H1 (cell line): ENCODE measurements around the gene CGNL1. TPM values are rescaled to one million over a fixed set of nuclear protein-coding genes. Genes with fewer than 3 reads are reported as not detected.

Experiments
- CTCF ChIA-PET: fragments of 300-600 bp; sonication (Branson Sonifier 250); formaldehyde crosslinking; loops from one replicate; lab custom pipeline; 2021; ENCODE audit not compliant: partially characterized antibody; lab: Charles Lee
- POLR2A ChIA-PET: fragments of 300-600 bp; sonication (Branson Sonifier 250); formaldehyde crosslinking; loops from one replicate; lab custom pipeline; 2021; ENCODE audit warnings: inconsistent platforms; ENCODE audit not compliant: partially characterized antibody; lab: Charles Lee
- DNase-seq, 2 experiments: peaks; one replicate each; pipeline versions ENCODE4 v3.0.0 to v3.0.0-alpha.2; 2010 to 2022; ENCODE audit warnings: low spot score in 2 of 2, low read depth in 1 of 2, mixed read lengths in 1 of 2
- FAIRE-seq: peaks from 2 replicates; lab custom pipeline; 2011; peaks lifted over from hg19 to GRCh38; lab: Jason Lieb, UNC
- H2AFZ ChIP-seq: 2 replicates; pipeline ENCODE4 v1.8.1; 2012; ENCODE audit warnings: low read length, inconsistent platforms
- H2AK5ac ChIP-seq: 2 replicates; pipeline ENCODE4 v1.6.1; 2013; ENCODE audit warnings: low read depth, low read length
- H2BK120ac ChIP-seq: replicated peaks from 2 replicates; pipeline ENCODE3; 2013; ENCODE audit warnings: low read depth, low read length, inconsistent platforms
- H2BK12ac ChIP-seq: 2 replicates; pipeline ENCODE4 v1.6.1; 2013; ENCODE audit warnings: low read depth, low read length
- H2BK15ac ChIP-seq: 2 replicates; pipeline ENCODE4 v1.6.1; 2013; ENCODE audit warnings: low read length
- H2BK20ac ChIP-seq: 2 replicates; pipeline ENCODE4 v1.6.1; 2013; ENCODE audit warnings: low read length
- H2BK5ac ChIP-seq: 2 replicates; pipeline ENCODE4 v1.6.1; 2013; ENCODE audit warnings: low read depth, low read length
- H3K14ac ChIP-seq: 2 replicates; pipeline ENCODE4 v1.6.1; 2013; ENCODE audit warnings: inconsistent platforms; ENCODE audit not compliant: insufficient read length
- H3K18ac ChIP-seq: 2 replicates; pipeline ENCODE4 v1.6.1; 2013; ENCODE audit warnings: low read length; ENCODE audit errors: extremely low read depth
- H3K23ac ChIP-seq: 2 replicates; pipeline ENCODE4 v1.6.1; 2013; ENCODE audit warnings: inconsistent platforms; ENCODE audit not compliant: insufficient read length
- H3K23me2 ChIP-seq: 2 replicates; pipeline ENCODE4 v1.6.1; 2013; ENCODE audit warnings: low read depth, low read length
- H3K27ac ChIP-seq: 2 replicates; pipeline ENCODE4 v1.6.1; 2011; ENCODE audit warnings: low read depth, low read length, inconsistent platforms
- H3K27me3 ChIP-seq, 4 experiments: replicated peaks in 1 of 4; 1 replicate in 1 of 4; 2 replicates in 3 of 4; pipeline versions ENCODE4 v1.6.1 to v1.8.1; 2011 to 2013; ENCODE audit warnings: low read length in 3 of 4, mild to moderate bottlenecking in 3 of 4, inconsistent platforms in 2 of 4, mixed read lengths in 2 of 4, moderate library complexity in 1 of 4; ENCODE audit not compliant: control insufficient read depth in 3 of 4, insufficient read depth in 3 of 4; ENCODE audit errors: extremely low read depth in 1 of 4
- H3K36me3 ChIP-seq, 4 experiments: 2 replicates each; pipeline versions ENCODE4 v1.6.1 to v1.8.1; 2011 to 2013; ENCODE audit warnings: mild to moderate bottlenecking in 4 of 4, low read length in 3 of 4, moderate library complexity in 2 of 4, control low read depth in 1 of 4, inconsistent platforms in 1 of 4; ENCODE audit not compliant: insufficient read depth in 4 of 4, control insufficient read depth in 2 of 4
- H3K4ac ChIP-seq: replicated peaks from 2 replicates; pipeline ENCODE3; 2013; ENCODE audit warnings: low read length, low read depth, mixed read lengths, inconsistent platforms; ENCODE audit not compliant: insufficient read length
- H3K4me1 ChIP-seq, 4 experiments: replicated peaks in 1 of 4; 1 replicate in 1 of 4; 2 replicates in 3 of 4; pipeline versions ENCODE4 v1.6.1 to v1.8.1; 2011 to 2013; ENCODE audit warnings: low read length in 3 of 4, inconsistent platforms in 2 of 4, mixed read lengths in 1 of 4; ENCODE audit not compliant: insufficient read depth in 4 of 4, control insufficient read depth in 3 of 4
- H3K4me2 ChIP-seq, 2 experiments: 2 replicates each; pipeline versions ENCODE4 v1.6.1 to v1.8.1; 2011 to 2013; ENCODE audit warnings: low read depth in 2 of 2, low read length in 2 of 2, control low read depth in 1 of 2, inconsistent platforms in 1 of 2, mild to moderate bottlenecking in 1 of 2; ENCODE audit not compliant: insufficient read depth in 1 of 2
- H3K4me3 ChIP-seq, 4 experiments: fragments of 200-600, 300-600 bp in 1 of 4; sonication (generic), shearing (Covaris generic), sonication (Bioruptor Twin) in 1 of 4; 2 replicates each; pipeline versions ENCODE4 v1.5.1 to v1.8.1; 2011 to 2016; ENCODE audit warnings: low read length in 4 of 4, low read depth in 3 of 4, control low read depth in 2 of 4, inconsistent platforms in 2 of 4, mild to moderate bottlenecking in 2 of 4, mixed read lengths in 1 of 4, moderate library complexity in 1 of 4; ENCODE audit not compliant: insufficient read depth in 2 of 4; ENCODE audit errors: extremely low read depth in 1 of 4
- H3K56ac ChIP-seq: replicated peaks from 2 replicates; pipeline ENCODE3; 2013; ENCODE audit warnings: low read depth, mild to moderate bottlenecking, mixed read lengths, low read length, inconsistent platforms; ENCODE audit not compliant: insufficient read length
- H3K79me1 ChIP-seq: 2 replicates; pipeline ENCODE4 v1.6.1; 2013; ENCODE audit warnings: low read depth, low read length, control low read depth
- H3K79me2 ChIP-seq, 2 experiments: 2 replicates each; pipeline versions ENCODE4 v1.6.1 to v1.8.1; 2012 to 2013; ENCODE audit warnings: low read length in 2 of 2, mild to moderate bottlenecking in 2 of 2, inconsistent platforms in 1 of 2; ENCODE audit not compliant: insufficient read depth in 2 of 2, control insufficient read depth in 1 of 2
- H3K9ac ChIP-seq, 4 experiments: replicated peaks in 1 of 4; 1 replicate in 1 of 4; 2 replicates in 3 of 4; pipeline versions ENCODE4 v1.6.1 to v1.8.1; 2011 to 2013; ENCODE audit warnings: low read depth in 3 of 4, low read length in 3 of 4, control low read depth in 2 of 4, mild to moderate bottlenecking in 2 of 4, moderate library complexity in 2 of 4, inconsistent platforms in 1 of 4; ENCODE audit errors: extremely low read depth in 1 of 4
- H3K9me3 ChIP-seq, 2 experiments: 2 replicates each; pipeline versions ENCODE4 v1.6.1 to v1.8.1; 2012 to 2013; ENCODE audit warnings: mild to moderate bottlenecking in 2 of 2, moderate library complexity in 2 of 2, control low read depth in 1 of 2, inconsistent platforms in 1 of 2, low read depth in 1 of 2, low read length in 1 of 2, mixed read lengths in 1 of 2; ENCODE audit not compliant: insufficient read depth in 2 of 2
- H4K20me1 ChIP-seq, 2 experiments: replicated peaks in 1 of 2; 2 replicates each; pipeline versions ENCODE3 to v1.8.1; 2011 to 2013; ENCODE audit warnings: inconsistent platforms in 2 of 2, low read length in 2 of 2, mild to moderate bottlenecking in 1 of 2; ENCODE audit not compliant: insufficient read depth in 2 of 2, control insufficient read depth in 1 of 2
- H4K5ac ChIP-seq: 2 replicates; pipeline ENCODE4 v1.6.1; 2013; ENCODE audit warnings: low read length, low read depth, mixed read lengths, inconsistent platforms; ENCODE audit not compliant: insufficient read length
- H4K8ac ChIP-seq: 2 replicates; pipeline ENCODE4 v1.8.0; 2013; ENCODE audit warnings: mild to moderate bottlenecking, moderate library complexity, low read length, inconsistent platforms; ENCODE audit not compliant: insufficient read depth; ENCODE audit errors: extremely low read depth
- H4K91ac ChIP-seq: replicated peaks from 2 replicates; pipeline ENCODE3; 2013; ENCODE audit warnings: low read length, mixed read lengths, inconsistent platforms; ENCODE audit not compliant: insufficient read length
- SP1 ChIP-seq: IDR thresholded peaks from 2 replicates; pipeline ENCODE4 v1.6.1; 2011; ENCODE audit warnings: low read depth, low read length
- SRF ChIP-seq: IDR thresholded peaks from 2 replicates; pipeline ENCODE4 v1.6.1; 2011; ENCODE audit warnings: mild to moderate bottlenecking, low read depth, low read length, moderate library complexity
- TAF1 ChIP-seq: IDR thresholded peaks from 2 replicates; pipeline ENCODE4 v1.6.1; 2011; ENCODE audit warnings: mild to moderate bottlenecking, low read depth, low read length
- WGBS, 2 experiments: shearing (Covaris generic) in 1 of 2; methylation state at CpG; one replicate each; pipeline versions ENCODE4 v1.1.6 to v1.1.7; 2013 to 2015; ENCODE audit warnings: low lambda C conversion rate in 2 of 2, mixed read lengths in 2 of 2, inconsistent platforms in 1 of 2, low coverage in 1 of 2, missing lambda C conversion rate in 1 of 2; ENCODE audit not compliant: insufficient replicate concordance in 2 of 2, insufficient coverage in 1 of 2, insufficient read length in 1 of 2; ENCODE audit errors: extremely low coverage in 1 of 2, missing lambda C conversion rate in 1 of 2; 5-methylcytosine and 5-hydroxymethylcytosine counted together
- polyA plus RNA-seq, 7 experiments: library from polyadenylated mRNA; depleted of rRNA in 3 of 7; stranded (reverse) in 5 of 7; unstranded in 2 of 7; fragments of >200 nt in 5 of 7; fragments of 200-250 nt in 2 of 7; gene quantifications; 1 replicate in 5 of 7; 2 replicates in 1 of 7; 4 replicates in 1 of 7; pipeline versions ENCODE4 v1.2.1 to v1.2.3, GENCODE V29; 2011 to 2013; ENCODE audit warnings: missing spikeins in 2 of 7, mixed read lengths in 2 of 7
- total RNA-seq: library from RNA; stranded (reverse); fragmentation: NEBNext Ultra II Directional; extraction: Animal tissue kit (Norgen Biotek cat#: 25700); gene quantifications from 2 replicates; pipeline ENCODE4 v1.2.1, GENCODE V29; 2021

CGNL1 gene
- total and polyA plus RNA-seq, 2 of the 8 experiments (the other 6 are each of a cell fraction or from before 2014, with no cell fraction given): 21.8 to 75.6 TPM

- H4K8ac ChIP-seq: no peak overlapping the region
- no peak overlapping the region for H3K4me2 ChIP-seq
- no peak overlapping the region for H2BK5ac ChIP-seq
- H3K27me3 ChIP-seq: no peaks in the 10 kb centered on the region
- H3K27ac ChIP-seq: no peak overlapping the region
- POLR2A ChIA-PET: interaction anchor here (0.8 to 1.1 kb wide), 2 partner anchors 16 to 47 kb away, joined by 3 read pairs; no protein-coding TSS in a partner anchor
- no peaks in the 10 kb centered on the region for H3K79me2 ChIP-seq
- no peak overlapping the region for H2BK15ac ChIP-seq
- no peak overlapping the region for H4K91ac ChIP-seq
- no peak overlapping the region for H2AK5ac ChIP-seq
- no peak for FAIRE-seq
- H4K20me1 ChIP-seq: no peaks in the 10 kb centered on the region
- H3K23ac ChIP-seq: no peak overlapping the region
- no peak overlapping the region for H4K5ac ChIP-seq
- H2BK120ac ChIP-seq: no peak overlapping the region
- CTCF ChIA-PET: interaction anchor here (0.8 to 14.4 kb wide), 22 partner anchors 10 to 317 kb away, joined by 3 to 302 read pairs (median 12); partner anchors contain the start of gene CGNL1
- H3K9me3 ChIP-seq: no peaks in the 10 kb centered on the region
- H3K56ac ChIP-seq: no peak overlapping the region
- no peak overlapping the region for H3K4ac ChIP-seq
- no peak overlapping the region for H3K9ac ChIP-seq
- TF ChIP-seq SP1 (no peak), TAF1 (no peak), SRF (no peak)
- TF ChIP-seq, all 59 proteins: peak for 0
- H2AFZ ChIP-seq: no peak overlapping the region
- no peak overlapping the region for H3K14ac ChIP-seq
- DNase-seq: no peak
- no peak overlapping the region for H3K18ac ChIP-seq
- 91% methylated on average over 5 of the region's 5 CpGs; no CpG with 5 or more reads in 1 of the 2 experiments for WGBS, 2 experiments
- peaks cover 0 to 4% (median under 1%) of the 10 kb centered on the region in 4 experiments; a peak in 2 of 7 replicates for H3K4me1 ChIP-seq
- no peaks in the 10 kb centered on the region for H3K79me1 ChIP-seq
- H2BK20ac ChIP-seq: no peak overlapping the region
- no peak overlapping the region for H3K4me3 ChIP-seq
- H3K36me3 ChIP-seq: no peaks in the 10 kb centered on the region
- no peak overlapping the region for H2BK12ac ChIP-seq
- no peaks in the 10 kb centered on the region for H3K23me2 ChIP-seq
These were observed 37.0 kb upstream of the CGNL1 start for GRCh38 chr15:57339321-57339720.
